HG02943 (cell line): ENCODE data around the gene PRM3.
A peak's percentile ranks its signal among the peaks of the same experiment; 100 is the strongest.

ENCODE experiments used
- ATAC-seq: cut with Tn5 transposase; IDR thresholded peaks from one replicate; pipeline ENCODE4 v1.9.1; 2021; ENCODE audit warnings: mild to moderate bottlenecking, low read depth, moderate library complexity; ENCODE audit not compliant: unreplicated experiment

PRM3 gene

GRCh38 chr16:11249233-11250061 is 24.0 kb downstream of the PRM3 start:
- no peak for ATAC-seq

DNA sequence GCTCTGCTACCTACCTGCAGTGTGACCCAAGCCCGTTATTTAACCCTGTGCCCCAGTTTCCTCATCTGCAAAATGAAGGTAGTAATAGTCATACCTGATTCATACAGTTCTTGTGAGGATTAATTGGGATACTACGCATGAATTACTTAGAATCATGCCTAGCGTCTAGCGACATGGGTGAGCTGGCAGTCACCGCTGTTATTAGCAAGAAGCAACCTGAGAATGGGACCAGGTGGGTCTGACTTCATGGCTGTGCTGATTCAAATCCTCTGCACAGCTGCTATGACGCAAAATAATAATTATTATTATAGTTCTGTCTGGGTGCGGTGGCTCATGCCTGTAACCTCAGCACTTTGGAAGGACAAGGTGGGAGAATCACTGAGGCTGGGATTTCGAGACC is 25.3 kb downstream of the PRM3 start:
- no peak for ATAC-seq

GRCh38 chr16:11245988-11246387 is 27.4 kb downstream of the PRM3 start:
- ATAC-seq: no peak

DNA sequence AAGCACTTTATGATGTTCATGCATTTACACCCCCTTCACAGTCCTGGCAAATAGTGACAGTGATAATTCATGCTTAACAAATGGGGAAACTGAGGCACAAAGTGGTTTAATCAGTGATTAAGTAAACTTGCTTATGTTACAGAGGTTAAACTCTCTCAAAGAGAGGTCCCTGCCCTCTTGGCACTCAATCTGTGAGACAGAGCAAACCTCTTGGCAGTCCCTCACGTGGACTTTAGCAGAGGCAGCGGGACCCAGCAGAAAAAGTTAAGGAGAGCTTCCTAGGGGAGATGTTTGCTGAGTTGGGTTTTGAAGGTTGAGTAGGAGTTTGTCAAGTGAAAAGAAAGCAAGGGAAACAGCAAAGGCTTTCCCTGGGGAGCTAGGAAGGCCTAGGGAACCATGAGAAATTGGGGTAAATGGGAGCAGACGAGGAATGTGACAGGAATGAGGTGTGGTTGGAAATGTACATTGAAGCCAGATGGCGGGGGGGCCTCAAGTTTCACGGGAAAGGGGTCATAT is 28.1 kb downstream of the PRM3 start:
- ATAC-seq: no peak

GRCh38 chr16:11242658-11243057 is 30.8 kb downstream of the PRM3 start:
- no peak for ATAC-seq

GRCh38 chr16:11241480-11242204 is 31.8 kb downstream of the PRM3 start:
- no peak for ATAC-seq

- ATAC-seq: no peak
Observed at GRCh38 chr16:11240636-11241473, 32.6 kb downstream of the PRM3 start.

GRCh38 chr16:11239644-11240632 is 33.5 kb downstream of the PRM3 start:
- ATAC-seq: no peak

DNA sequence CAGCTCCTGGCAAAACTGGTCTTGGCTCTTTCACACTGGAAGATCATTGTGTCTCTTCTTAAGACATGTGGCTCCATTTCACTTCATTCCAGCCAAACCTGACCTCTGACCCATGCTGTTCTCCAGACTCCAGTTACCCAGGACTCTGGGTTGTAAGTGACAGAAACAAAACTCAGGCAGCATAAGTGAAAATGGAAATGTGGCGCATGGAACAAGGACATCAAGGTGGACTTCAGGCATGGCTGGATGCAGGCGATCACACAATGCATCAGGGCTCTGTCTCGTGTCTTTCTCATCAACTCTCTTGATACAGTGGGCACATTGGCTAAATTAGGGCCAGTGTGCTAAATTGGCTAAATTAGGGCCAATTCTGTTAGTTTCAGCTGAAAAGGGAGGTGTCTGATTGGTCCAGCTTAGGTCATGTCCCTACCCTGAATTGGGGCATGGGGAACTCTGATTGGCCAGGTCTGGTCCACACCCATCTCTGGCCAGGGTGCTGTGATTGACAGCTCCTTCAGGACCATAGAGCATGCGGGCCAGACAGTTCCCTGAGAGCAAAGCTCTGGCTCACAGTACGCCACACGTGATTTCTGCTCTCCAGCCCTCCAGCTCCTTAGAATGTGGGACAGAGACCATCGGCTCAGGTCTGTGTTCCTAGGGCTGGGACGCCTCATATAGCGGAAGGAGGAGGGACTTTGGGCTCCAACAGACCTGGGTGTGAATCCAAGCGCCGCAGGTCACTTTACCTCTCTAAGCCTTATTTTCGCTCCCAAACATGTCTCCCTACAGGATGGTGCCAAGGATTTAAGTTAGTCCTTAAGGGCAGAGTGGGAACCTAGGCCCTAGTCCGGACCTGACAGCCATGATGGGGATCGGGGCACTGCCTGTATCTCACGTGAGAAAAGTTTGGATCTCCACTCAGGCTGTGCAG is 34.9 kb downstream of the PRM3 start:
- ATAC-seq: no peak

GRCh38 chr16:11236461-11237254 is 36.8 kb downstream of the PRM3 start:
- ATAC-seq: no peak

DNA sequence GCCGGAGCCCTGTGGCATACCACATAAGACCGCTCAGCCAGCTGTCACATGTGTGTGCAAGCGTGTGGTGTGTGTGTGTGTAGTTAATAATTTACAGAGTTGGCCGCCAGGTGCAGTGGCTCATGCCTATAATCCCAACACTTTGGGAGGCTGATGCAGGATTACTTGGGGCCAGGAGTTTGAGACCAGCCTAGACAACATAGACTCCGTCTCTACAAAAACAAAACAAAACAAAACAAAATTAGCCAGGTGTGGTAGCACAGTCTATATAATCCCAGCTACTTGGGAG is 37.8 kb downstream of the PRM3 start:
- ATAC-seq: no peak

DNA sequence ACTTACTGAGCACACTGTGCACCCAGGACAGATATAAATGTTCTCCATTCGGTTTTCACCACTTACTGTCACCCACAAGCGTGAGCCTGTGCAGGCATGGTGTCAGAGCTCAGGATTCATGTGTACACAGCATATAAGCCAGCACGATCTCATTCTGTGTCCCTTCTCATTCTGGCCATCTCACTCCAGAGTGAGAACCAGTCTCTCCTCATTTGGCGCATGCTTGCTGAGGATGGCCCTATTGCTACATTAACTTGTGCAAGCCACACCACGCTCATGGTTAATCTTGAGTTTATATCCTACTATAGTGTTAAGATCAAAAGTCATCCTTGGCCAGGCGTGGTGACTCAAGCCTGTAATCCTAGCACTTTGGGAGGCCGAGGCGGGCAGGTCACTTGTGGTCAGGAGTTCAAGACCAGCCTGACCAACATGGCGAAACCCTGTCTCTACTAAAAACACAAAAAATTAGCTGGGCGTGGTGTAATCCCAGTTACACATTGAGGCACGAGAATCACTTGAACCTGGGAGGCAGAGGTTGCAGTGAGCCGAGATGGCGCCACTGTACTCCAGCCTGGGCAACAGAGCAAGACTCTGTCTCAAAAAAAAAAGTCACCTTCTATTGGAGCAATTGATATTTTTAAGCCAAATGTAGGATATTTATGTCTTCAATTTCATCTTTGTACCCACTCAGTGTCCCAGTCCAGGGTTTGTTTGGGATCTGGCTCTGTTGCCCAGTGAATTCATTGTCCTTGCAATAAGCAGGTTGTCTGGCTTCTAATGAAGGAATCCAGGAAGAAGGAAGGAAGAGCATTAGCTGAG is 38.3 kb downstream of the PRM3 start:
- no peak for ATAC-seq

DNA sequence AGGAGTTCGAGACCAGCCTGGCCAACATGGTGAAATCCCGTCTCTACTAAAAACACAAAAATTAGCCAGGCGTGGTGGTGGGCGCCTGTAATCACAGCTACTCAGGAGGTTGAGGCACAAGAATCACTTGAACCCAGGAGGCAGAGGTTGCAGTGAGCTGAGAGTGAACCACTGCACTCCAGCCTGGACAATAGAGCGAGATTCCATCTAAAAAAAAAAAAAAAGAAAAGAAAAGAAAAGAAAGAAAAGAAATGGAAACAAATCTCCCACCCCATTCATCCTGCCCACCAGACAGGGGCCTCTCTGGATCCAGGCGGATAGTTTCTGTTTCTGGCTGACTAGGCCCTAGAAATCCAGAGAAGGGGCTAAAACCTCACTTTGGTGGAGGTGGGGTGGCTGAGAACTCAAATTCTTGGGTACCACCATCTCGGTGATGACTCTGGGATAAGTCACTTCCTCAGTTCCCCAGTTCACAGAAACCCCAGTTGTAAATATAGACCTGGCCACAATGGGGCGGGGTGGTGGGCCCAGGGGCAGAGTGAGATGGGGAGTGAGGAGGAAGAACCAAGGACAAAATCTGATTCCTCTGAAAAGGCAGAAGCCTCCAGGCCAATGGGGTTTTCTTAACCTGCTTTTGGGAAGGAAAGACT is 39.6 kb downstream of the PRM3 start:
- no peak for ATAC-seq

GRCh38 chr16:11232852-11233726 is 40.3 kb downstream of the PRM3 start:
- peak; percentile 56 for ATAC-seq

GRCh38 chr16:11232302-11232851 is 41.1 kb downstream of the PRM3 start:
- ATAC-seq: no peak
